Astrocyte of the cerebellum (primary cell): Measurements from ENCODE around the gene MYL3.
A peak's percentile ranks its signal among the peaks of the same experiment; 100 is the strongest.
"Not testable (repeated sequence)": the region's sequence is repeated elsewhere in the genome, so short reads cannot be mapped to it uniquely, and the experiment has no call there.

Experiments used
- DNase-seq: peaks from one replicate; pipeline ENCODE4 v3.0.0-alpha.2; 2011; ENCODE audit warnings: low read depth
- H3K4me3 ChIP-seq: 2 replicates; pipeline ENCODE4 v1.5.1; 2011; ENCODE audit warnings: mild to moderate bottlenecking, low read depth, low read length, moderate library complexity
- CTCF ChIP-seq: IDR thresholded peaks from 2 replicates; pipeline ENCODE4 v1.5.1; 2012; ENCODE audit warnings: low read length, low read depth, moderate library complexity, mild to moderate bottlenecking; ENCODE audit errors: missing control alignments
- in situ Hi-C: cut with HindIII; loops from 2 replicates; pipeline ENCODE4 v1.10.0; 2017; ENCODE audit warnings: low sequenced_read_pairs

The MYL3 gene

DNA sequence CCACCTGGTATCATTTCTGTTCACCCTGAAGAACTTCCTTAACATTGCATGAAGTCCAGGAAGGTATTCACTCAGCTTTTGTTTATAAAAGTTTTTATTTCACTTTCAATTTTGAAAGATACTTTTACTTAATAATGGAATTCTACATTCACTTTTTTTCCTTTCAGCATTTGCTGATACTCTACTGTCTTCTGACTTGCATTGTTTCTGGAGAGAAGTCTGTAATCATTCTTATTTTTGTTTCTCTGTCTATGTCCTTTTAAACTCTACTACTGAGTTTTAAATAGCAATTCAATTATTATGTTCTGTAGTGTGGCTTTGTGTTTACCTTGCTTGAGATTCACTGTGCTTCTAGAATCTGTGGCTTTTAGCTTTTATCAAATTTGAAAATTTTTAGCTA lies 42.4 kb downstream of the MYL3 start:
- DNase-seq, result no peak
- in situ Hi-C loops, result no loop called here
- H3K4me3 ChIP-seq, result no peak overlapping the region
- no peak for TF ChIP-seq CTCF

GRCh38 chr3:46812237-46812791 lies 50.9 kb downstream of the MYL3 start:
- no peak for DNase-seq
- TF ChIP-seq CTCF, result no peak
- H3K4me3 ChIP-seq, result peak overlapping the region; percentile 24
- in situ Hi-C loops, result no loop called here

GRCh38 chr3:46811615-46812236 lies 51.5 kb downstream of the MYL3 start:
- no peak for DNase-seq
- peak overlapping the region; percentile 24 for H3K4me3 ChIP-seq
- in situ Hi-C loops, result no loop called here
- no peak for TF ChIP-seq CTCF

GRCh38 chr3:46808766-46809165 lies 54.5 kb downstream of the MYL3 start:
- in situ Hi-C loops, H3K4me3 ChIP-seq, DNase-seq: not testable (repeated sequence)
